ENCODE results near the gene NLRP12. TPM values are rescaled to one million over a fixed set of nuclear protein-coding genes. Genes with fewer than 3 reads are reported as not detected.
"Not testable (repeated sequence)": the region's sequence is repeated elsewhere in the genome, so short reads cannot be mapped to it uniquely, and the experiment has no call there.

NLRP12 gene
- total RNA-seq, 2 experiments from 2014 or later = not detected

DNA sequence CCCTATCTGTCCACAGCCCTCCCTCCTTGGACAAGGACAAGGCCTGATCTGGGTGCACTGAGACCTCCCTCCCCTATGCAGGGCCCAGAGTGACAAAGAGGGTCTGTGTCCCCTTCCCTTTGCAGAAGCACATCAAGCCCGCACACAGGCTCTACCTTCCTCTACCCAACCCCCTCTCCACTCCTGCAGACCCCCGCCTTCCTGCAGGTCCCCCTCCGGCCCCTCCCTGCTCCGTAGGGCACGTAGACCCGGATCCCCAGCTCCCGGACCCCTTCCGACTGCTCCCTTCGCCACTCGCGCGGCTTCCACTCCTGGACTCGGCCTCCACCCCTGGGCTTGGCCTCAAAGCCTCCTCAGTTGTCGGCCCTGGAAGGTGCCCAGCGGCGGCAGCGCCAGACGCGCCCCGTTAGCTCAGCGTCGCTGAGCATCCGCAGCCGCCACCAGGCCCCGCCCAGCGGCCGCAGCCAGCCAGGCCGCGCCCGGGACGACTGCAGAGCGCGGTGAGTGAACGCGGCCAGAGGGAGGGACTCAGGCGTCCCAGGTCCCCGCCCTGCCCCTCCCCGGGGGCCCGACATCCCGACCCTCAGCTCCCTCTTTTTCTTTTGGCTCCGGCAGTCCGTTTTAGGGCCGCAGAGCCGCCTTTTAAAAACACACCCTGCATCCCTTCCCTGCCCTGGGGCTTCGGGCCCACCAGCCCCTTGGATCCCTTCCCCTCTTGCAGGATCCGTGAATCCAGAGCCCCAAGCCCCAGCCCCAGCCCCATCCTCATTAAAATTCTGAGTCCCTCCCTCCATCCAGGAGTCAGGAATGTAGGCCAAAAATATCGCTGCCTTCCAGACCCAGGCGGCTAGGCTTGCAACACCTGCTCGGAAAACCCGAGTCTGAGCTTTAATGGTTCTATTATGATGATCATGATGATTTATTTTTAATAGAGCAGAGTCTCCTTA lies 42.1 kb upstream of the NLRP12 start:
- Mint-ChIP-seq H3K4me1 (peaks cover 37% of the 10 kb centered on the region), H3K9me3 (no peaks in the 10 kb centered on the region), H3K27me3 (no peaks in the 10 kb centered on the region), H3K4me3 (peak overlapping the region; percentile 95), H3K36me3 (ENCODE audit: low read depth) (peaks cover 10% of the 10 kb centered on the region), H3K27ac (peak overlapping the region; percentile 97)
- POLR2A ChIA-PET = interaction anchor here (1.1 kb wide), 1 partner anchor 13 kb away, joined by 3 read pairs; no protein-coding TSS in a partner anchor
- DNase-seq = peak; percentile 70
- CTCF ChIA-PET = interaction anchor here (0.5 to 1.9 kb wide), 5 partner anchors 9 to 318 kb away, joined by 3 to 5 read pairs (median 4); partner anchors contain the start of gene PRKCG

DNA sequence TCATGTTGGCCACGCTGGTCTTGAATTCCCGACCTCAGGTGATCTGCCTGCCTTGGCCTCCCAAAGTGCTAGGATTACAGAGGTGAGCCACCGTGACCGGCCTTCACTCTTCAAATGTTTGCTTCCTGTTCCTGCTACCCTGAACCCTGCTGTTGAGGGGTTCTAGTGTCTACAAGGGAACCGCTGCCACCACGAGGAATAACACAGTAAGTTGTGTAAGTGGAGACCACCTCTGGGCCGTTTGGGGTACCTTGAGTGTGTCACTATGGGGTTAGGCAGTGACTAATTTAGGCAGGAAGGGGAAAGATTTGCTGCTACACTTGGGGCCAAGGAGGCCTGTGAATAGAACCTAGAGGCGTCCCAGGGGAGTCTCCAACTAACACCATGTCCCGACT lies 41.4 kb upstream of the NLRP12 start:
- Mint-ChIP-seq H3K9me3 (no peaks in the 10 kb centered on the region), H3K4me3 (peak overlapping the region; percentile 95), H3K27ac (peak overlapping the region; percentile 97), H3K36me3 (ENCODE audit: low read depth) (peaks cover 5% of the 10 kb centered on the region), H3K27me3 (no peaks in the 10 kb centered on the region), H3K4me1 (peaks cover 30% of the 10 kb centered on the region)
- ChIA-PET CTCF (interaction anchor here (1.1 to 1.9 kb wide), 3 partner anchors 9 to 17 kb away, joined by 4 to 5 read pairs (median 4); partner anchors contain the start of gene PRKCG), POLR2A (no interaction called here)
- DNase-seq = no peak

DNA sequence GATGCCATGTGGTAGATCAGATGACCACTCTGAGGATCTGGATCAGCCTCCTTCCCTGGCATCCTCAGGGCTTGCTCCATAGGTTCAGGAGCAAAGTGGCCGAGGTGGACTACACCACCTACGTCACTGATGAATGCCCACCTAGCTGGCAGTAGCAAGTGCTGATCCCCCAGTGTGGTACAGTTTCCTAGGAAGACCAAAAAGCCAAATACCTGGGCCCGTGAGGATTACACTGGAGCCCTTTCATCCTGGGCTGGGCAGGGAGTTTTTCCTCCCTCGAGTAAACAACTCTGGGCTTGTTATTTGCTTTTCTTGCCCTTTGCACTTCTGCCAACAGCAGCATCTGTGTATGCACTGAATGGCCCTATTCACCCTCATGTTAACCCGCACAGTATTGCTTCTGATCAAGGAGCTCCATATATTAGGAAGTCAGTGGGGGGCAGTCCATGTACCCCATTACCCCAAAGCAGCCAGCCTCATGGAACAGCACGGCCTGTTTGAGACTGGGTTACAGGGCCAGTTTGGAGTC lies 40.3 kb upstream of the NLRP12 start:
- H3K27ac Mint-ChIP-seq = no peak overlapping the region
- H3K4me3 Mint-ChIP-seq = no peak overlapping the region
- H3K36me3 Mint-ChIP-seq (ENCODE audit: low read depth) = no peaks in the 10 kb centered on the region
- H3K9me3 Mint-ChIP-seq = no peaks in the 10 kb centered on the region
- ChIA-PET CTCF (no interaction called here), POLR2A (no interaction called here)
- no peak for DNase-seq
- no peaks in the 10 kb centered on the region for H3K27me3 Mint-ChIP-seq
- peaks cover 26% of the 10 kb centered on the region for H3K4me1 Mint-ChIP-seq

DNA sequence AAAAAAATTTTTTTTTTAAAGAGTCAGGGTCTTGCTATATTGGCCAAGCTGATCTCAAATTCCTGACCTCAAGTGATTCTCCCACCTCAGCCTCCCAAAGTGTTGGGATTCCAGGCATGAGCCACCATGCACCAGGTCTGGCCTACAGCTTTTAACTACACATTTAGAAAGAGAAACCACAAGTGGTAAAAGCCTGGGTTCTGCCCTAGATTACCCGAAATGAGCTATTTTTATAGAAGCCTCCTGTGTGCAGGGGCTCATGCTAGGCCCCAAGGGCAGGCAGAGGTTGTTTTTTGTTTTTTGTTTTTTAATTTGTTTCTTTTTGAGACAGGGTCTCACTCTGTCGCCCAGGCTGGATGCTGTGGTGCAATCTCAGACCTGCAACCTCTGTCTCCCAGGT lies 29.6 kb upstream of the NLRP12 start:
- DNase-seq = peak; percentile 22
- H3K4me3 Mint-ChIP-seq = no peak overlapping the region
- ChIA-PET POLR2A (interaction anchor here (0.6 to 0.9 kb wide), 2 partner anchors 13 to 15 kb away, joined by 3 to 4 read pairs; no protein-coding TSS in a partner anchor), CTCF (interaction anchor here (0.7 to 1.2 kb wide), 8 partner anchors 11 to 408 kb away, joined by 3 to 7 read pairs (median 4); partner anchors contain the start of gene MYADM)
- no peaks in the 10 kb centered on the region for H3K9me3 Mint-ChIP-seq
- peaks cover 17% of the 10 kb centered on the region for H3K27me3 Mint-ChIP-seq
- peak overlapping the region; percentile 41 for H3K27ac Mint-ChIP-seq
- no peaks in the 10 kb centered on the region for H3K36me3 Mint-ChIP-seq (ENCODE audit: low read depth)
- peaks cover 19% of the 10 kb centered on the region for H3K4me1 Mint-ChIP-seq

DNA sequence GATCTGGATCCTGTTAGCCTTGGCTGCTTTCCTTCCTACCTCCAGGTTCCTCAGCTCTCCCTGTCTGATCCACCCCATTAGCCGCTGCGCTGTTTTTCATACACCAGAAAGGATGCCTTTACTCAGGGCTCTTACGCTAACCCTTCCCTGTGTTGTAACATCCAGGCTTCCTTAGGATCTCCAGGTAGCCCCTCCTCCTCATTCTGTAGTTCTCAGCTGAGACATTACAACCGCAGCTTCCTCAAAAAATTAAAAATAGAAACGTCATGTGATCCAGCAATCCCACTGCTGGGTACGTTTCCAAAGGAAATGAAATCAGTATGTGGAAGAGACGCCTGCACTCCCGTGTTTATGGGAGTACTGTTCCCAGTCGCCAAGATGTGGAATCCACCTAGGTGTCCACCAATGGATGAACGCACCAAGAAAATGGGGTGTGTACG lies 25.1 kb upstream of the NLRP12 start:
- H3K36me3 Mint-ChIP-seq (ENCODE audit: low read depth) = no peaks in the 10 kb centered on the region
- H3K27ac Mint-ChIP-seq = no peak overlapping the region
- ChIA-PET CTCF (interaction anchor here (0.7 to 1.5 kb wide), 2 partner anchors 56 to 175 kb away, joined by 3 to 4 read pairs; no protein-coding TSS in a partner anchor), POLR2A (no interaction called here)
- H3K9me3 Mint-ChIP-seq = no peaks in the 10 kb centered on the region
- no peak overlapping the region for H3K4me3 Mint-ChIP-seq
- H3K27me3 Mint-ChIP-seq = peaks cover 14% of the 10 kb centered on the region
- DNase-seq = no peak
- peaks cover 16% of the 10 kb centered on the region for H3K4me1 Mint-ChIP-seq

DNA sequence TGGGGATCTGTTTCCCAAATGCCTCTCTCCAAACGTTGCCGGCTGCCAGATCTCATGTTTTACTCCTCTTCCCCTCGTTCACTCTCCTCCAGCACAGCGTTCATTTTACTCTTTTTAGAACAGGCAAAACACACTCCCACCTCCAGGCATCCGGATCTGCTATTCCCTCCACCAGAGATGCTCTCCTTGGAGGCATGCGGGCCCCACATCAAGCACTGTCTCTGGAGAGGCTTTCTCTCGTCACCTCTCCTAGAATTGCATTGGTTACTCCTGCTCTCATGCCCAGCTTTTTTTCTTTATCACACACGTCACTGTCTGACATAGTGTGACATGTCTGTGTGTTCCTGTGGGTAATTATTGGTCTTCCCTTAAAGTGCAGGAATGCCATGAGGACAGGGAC lies 23.4 kb upstream of the NLRP12 start:
- Mint-ChIP-seq H3K27ac (no peak overlapping the region), H3K27me3 (peaks cover 14% of the 10 kb centered on the region), H3K9me3 (no peaks in the 10 kb centered on the region), H3K4me3 (no peak overlapping the region), H3K4me1 (peaks cover 8% of the 10 kb centered on the region), H3K36me3 (ENCODE audit: low read depth) (no peaks in the 10 kb centered on the region)
- POLR2A ChIA-PET = no interaction called here
- CTCF ChIA-PET = interaction anchor here (1.0 to 1.1 kb wide), 2 partner anchors 55 to 119 kb away, joined by 3 read pairs; no protein-coding TSS in a partner anchor
- no peak for DNase-seq

DNA sequence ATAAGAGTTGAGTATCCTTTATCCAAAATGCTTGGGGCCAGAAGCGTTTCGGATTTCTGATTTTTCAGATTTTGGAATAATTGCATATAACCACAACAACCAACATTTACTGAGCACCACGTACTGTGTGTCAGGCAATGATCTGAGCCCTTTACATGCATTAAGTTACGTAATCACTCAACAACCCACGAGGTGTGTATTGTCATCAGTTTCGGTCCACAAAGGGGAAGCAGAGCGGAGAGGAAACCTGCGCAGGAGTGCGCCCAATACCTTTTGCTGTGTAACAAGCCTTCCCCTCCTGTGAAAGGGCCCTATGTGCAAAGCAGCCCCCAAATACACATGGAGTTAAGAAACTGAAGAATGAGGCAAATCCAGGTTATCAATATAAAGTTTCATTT lies 20.7 kb upstream of the NLRP12 start:
- no peak overlapping the region for H3K4me3 Mint-ChIP-seq
- H3K9me3 Mint-ChIP-seq = no peaks in the 10 kb centered on the region
- H3K4me1 Mint-ChIP-seq = peaks cover 7% of the 10 kb centered on the region
- DNase-seq = no peak
- ChIA-PET POLR2A (no interaction called here), CTCF (no interaction called here)
- peaks cover 7% of the 10 kb centered on the region for H3K27me3 Mint-ChIP-seq
- H3K27ac Mint-ChIP-seq = no peak overlapping the region
- no peaks in the 10 kb centered on the region for H3K36me3 Mint-ChIP-seq (ENCODE audit: low read depth)

DNA sequence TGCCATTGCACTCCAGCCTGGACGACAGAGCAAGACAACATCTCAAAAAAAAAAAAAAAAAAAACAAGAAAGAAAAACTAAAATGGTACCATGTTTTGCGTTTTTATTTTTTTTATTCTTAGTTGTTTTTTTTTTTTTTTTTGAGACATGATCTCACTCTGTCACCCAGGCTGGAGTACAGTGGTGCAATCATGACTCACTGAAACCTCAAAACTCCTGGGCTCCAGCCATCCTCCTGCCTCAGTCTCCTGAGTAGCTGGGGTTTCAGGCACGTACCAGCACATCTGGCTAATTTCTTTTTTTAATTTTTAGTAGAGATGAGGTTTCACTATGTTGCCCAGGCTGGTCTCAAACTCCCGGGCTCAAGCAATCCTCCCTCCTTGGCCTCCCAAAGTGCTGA lies 16.8 kb upstream of the NLRP12 start:
- CTCF ChIA-PET = interaction anchor here (1.3 kb wide), 1 partner anchor 183 kb away, joined by 6 read pairs; no protein-coding TSS in a partner anchor
- H3K9me3 Mint-ChIP-seq; H3K4me3 Mint-ChIP-seq; H3K36me3 Mint-ChIP-seq (ENCODE audit: low read depth); H3K4me1 Mint-ChIP-seq; DNase-seq; H3K27ac Mint-ChIP-seq; H3K27me3 Mint-ChIP-seq; POLR2A ChIA-PET: not testable (repeated sequence)

DNA sequence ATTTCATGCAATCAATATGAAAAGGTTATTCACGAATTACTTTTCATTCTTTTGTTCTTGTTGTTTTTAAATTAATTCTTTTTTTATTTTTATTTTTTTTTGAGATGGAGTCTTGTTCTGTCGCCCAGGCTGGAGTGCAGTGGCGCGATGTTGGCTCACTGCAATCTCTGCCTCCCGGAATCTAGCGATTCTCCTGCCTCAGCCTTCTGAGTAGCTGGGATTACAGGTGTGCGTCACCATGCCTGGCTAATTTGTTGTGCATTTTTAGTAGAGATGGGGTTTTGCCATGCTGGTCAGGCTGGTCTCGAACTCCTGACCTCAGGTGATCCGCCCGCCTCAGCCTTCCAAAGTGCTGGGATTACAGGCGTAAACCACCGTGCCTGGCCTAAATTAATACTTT lies 16.1 kb upstream of the NLRP12 start:
- not testable (repeated sequence) for H3K4me3 Mint-ChIP-seq, H3K27ac Mint-ChIP-seq
- CTCF ChIA-PET = interaction anchor here (0.6 kb wide), 1 partner anchor 704 kb away, joined by 3 read pairs; no protein-coding TSS in a partner anchor

DNA sequence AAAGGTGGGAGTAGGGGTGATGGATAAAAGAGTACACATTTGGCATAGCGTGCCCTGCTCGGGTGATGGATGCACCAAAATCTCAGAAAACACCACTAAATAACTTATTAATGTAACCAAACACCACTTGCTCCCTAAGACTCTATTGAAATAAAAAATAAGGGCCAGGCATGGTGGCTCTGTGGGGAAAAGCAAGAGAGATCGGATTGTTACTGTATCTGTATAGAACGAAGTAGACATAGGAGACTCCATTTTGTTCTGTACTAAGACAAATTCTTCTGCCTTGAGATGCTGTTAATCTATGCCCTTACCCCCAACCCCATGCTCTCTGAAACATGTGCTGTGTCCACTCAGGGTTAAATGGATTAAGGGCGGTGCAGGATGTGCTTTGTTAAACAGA lies 14.3 kb upstream of the NLRP12 start:
- POLR2A ChIA-PET; H3K4me1 Mint-ChIP-seq; H3K4me3 Mint-ChIP-seq; H3K9me3 Mint-ChIP-seq; DNase-seq; H3K27ac Mint-ChIP-seq; CTCF ChIA-PET; H3K36me3 Mint-ChIP-seq (ENCODE audit: low read depth): not testable (repeated sequence)
- peaks cover 18% of the 10 kb centered on the region for H3K27me3 Mint-ChIP-seq

More for the DNA sequence above, 16.1 kb upstream of the NLRP12 start:
- H3K27me3 Mint-ChIP-seq; H3K36me3 Mint-ChIP-seq (ENCODE audit: low read depth); DNase-seq; H3K9me3 Mint-ChIP-seq; POLR2A ChIA-PET; H3K4me1 Mint-ChIP-seq: not testable (repeated sequence)

DNA sequence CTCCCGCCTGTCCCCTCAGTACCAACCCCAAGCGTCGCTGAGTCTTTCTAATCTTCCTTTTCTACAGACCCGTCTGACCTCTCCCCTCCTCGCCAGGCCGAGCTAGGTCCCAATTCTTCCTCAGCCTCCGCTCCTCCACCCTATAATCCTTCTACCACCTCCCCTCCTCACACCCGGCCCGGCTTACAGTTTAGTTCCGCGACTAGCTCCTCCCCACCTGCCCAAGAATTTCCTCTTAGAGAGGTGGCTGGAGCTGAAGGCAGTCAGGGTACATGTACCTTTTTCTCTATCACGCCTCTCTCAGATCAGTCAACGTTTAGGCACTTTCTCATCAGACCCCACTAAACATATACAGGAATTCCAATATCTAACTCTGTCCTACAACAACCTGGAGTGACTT lies 8.7 kb upstream of the NLRP12 start:
- H3K4me1 Mint-ChIP-seq; H3K27ac Mint-ChIP-seq; H3K36me3 Mint-ChIP-seq (ENCODE audit: low read depth); POLR2A ChIA-PET; CTCF ChIA-PET; DNase-seq; H3K9me3 Mint-ChIP-seq; H3K4me3 Mint-ChIP-seq: not testable (repeated sequence)
- H3K27me3 Mint-ChIP-seq = peaks cover 30% of the 10 kb centered on the region

DNA sequence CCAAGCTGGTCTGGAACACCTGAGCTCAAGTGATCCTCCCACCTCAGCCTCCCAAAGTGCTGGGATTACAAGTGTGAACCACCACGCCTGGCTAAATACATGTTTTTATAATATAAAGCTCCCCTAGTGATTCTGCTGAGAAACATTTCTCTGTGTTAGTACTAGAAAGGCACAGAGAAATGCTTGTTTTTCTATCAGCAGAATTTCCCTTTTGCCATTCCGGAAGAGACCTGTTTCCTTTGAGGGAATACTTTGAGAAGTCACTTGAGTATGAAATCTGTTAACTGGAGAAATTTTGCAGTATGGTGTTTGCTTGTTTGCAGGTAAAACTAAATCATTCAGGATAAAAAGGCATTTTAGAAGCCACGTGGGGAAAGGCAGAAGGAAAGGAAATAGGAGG lies 4.4 kb upstream of the NLRP12 start:
- CTCF ChIA-PET = no interaction called here
- no peak overlapping the region for H3K27ac Mint-ChIP-seq

DNA sequence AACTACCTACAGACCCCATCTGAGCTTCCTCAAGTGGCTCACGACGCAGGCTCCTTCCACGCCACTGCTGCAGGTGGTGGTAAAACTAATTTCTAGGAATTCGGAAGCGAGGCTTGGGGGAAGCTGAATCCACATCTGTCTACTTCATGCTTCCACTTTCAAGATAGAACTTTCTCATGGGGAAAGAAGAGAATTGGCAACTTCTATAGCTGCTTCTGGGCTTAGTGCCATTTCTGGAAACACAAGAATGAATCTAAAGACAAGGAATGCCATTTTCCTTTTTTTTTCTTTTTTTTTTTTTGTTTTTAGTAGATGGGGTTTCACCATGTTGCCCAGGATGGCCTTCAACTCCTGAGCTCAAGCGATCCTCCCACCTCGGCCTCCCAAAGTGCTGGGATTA lies 2.8 kb upstream of the NLRP12 start:
- Mint-ChIP-seq H3K9me3 (no peaks in the 10 kb centered on the region), H3K27ac (no peak overlapping the region), H3K4me1 (peaks cover 3% of the 10 kb centered on the region), H3K4me3 (no peak overlapping the region), H3K36me3 (ENCODE audit: low read depth) (no peaks in the 10 kb centered on the region), H3K27me3 (peaks cover 16% of the 10 kb centered on the region)
- DNase-seq = no peak
- ChIA-PET CTCF (interaction anchor here (0.6 kb wide), 1 partner anchor 26 kb away, joined by 3 read pairs; no protein-coding TSS in a partner anchor), POLR2A (no interaction called here)

More for the DNA sequence above, 4.4 kb upstream of the NLRP12 start:
- Mint-ChIP-seq H3K4me3 (no peak overlapping the region), H3K36me3 (ENCODE audit: low read depth) (no peaks in the 10 kb centered on the region), H3K9me3 (no peaks in the 10 kb centered on the region), H3K27me3 (peaks cover 28% of the 10 kb centered on the region), H3K4me1 (peaks cover 3% of the 10 kb centered on the region)
- POLR2A ChIA-PET = no interaction called here
- DNase-seq = no peak

Data from activated CD4-positive, alpha-beta T cell treated with anti-CD3 and anti-CD28 coated beads, Interleukin-2, amount 10 ng/mL, durations not matched to agents 7 days and 5 days (primary cell).